IPS-20b (cell line): ENCODE measurements around the gene ZCCHC10.
"Not testable (repeated sequence)": the region's sequence is repeated elsewhere in the genome, so short reads cannot be mapped to it uniquely, and the experiment has no call there.

ENCODE experiments used
- H3K27ac ChIP-seq: one replicate; pipeline ENCODE4 v1.5.1; 2013; ENCODE audit warnings: low read length
- H3K27me3 ChIP-seq: 2 replicates; pipeline ENCODE4 v1.6.1; 2013; ENCODE audit warnings: mild to moderate bottlenecking, low read length, inconsistent platforms; ENCODE audit not compliant: insufficient read depth
- H3K36me3 ChIP-seq: 2 replicates; pipeline ENCODE4 v1.6.1; 2013; ENCODE audit warnings: low read depth, mild to moderate bottlenecking, inconsistent platforms, low read length, moderate library complexity; ENCODE audit not compliant: insufficient read depth
- H3K4me1 ChIP-seq: 2 replicates; pipeline ENCODE4 v1.6.1; 2013; ENCODE audit warnings: mild to moderate bottlenecking, control low read depth, inconsistent platforms, low read length, moderate library complexity; ENCODE audit not compliant: insufficient read depth
- H3K4me3 ChIP-seq: 2 replicates; pipeline ENCODE4 v1.5.1; 2013; ENCODE audit warnings: mild to moderate bottlenecking, low read length, inconsistent platforms
- H3K9ac ChIP-seq: 2 replicates; pipeline ENCODE4 v1.6.1; 2013; ENCODE audit warnings: low read depth, mild to moderate bottlenecking, inconsistent platforms, low read length, moderate library complexity
- H3K9me3 ChIP-seq: 2 replicates; pipeline ENCODE4 v1.6.1; 2013; ENCODE audit warnings: mild to moderate bottlenecking, low read depth, low read length, inconsistent platforms; ENCODE audit not compliant: insufficient read depth

Gene ZCCHC10

GRCh38 chr5:132971483-132972435 is 54.6 kb downstream of the ZCCHC10 start:
- no peak overlapping the region for H3K27ac ChIP-seq
- 0 out of 2 replicates have a peak, but pooled peaks cover 1% of the 10 kb centered on the region for H3K9me3 ChIP-seq
- no peak overlapping the region for H3K9ac ChIP-seq
- no peaks in the 10 kb centered on the region for H3K36me3 ChIP-seq
- H3K4me1 ChIP-seq, result no peaks in the 10 kb centered on the region
- H3K4me3 ChIP-seq, result no peak overlapping the region
- no peaks in the 10 kb centered on the region for H3K27me3 ChIP-seq

- Histone ChIP-seq H3K4me1 (peaks cover 5% of the 10 kb centered on the region; the same call in 1 of the 2 replicates), H3K27ac (no peak overlapping the region), H3K36me3 (no peaks in the 10 kb centered on the region), H3K9me3 (no peaks in the 10 kb centered on the region), H3K9ac (no peak overlapping the region), H3K4me3 (no peak overlapping the region), H3K27me3 (no peaks in the 10 kb centered on the region)
These were observed 61.2 kb downstream of the ZCCHC10 start for GRCh38 chr5:132965120-132965519.

GRCh38 chr5:132963171-132964104 is 62.9 kb downstream of the ZCCHC10 start, which contains the start of gene AFF4:
TSS of gene AFF4 (minus strand) at chr5:132963634. CDS start at chr5:132937189, 26,445 bp downstream.
- H3K4me3 ChIP-seq, result peak within 1 kb of the TSS; percentile 94
- no peaks in the 10 kb centered on the region for H3K36me3 ChIP-seq
- H3K27ac ChIP-seq, result peak within 1 kb of the TSS; percentile 94
- H3K9me3 ChIP-seq, result no peaks in the 10 kb centered on the region
- H3K9ac ChIP-seq, result peak within 1 kb of the TSS; percentile 95
- H3K27me3 ChIP-seq, result no peaks in the 10 kb centered on the region
- peaks cover 5% of the 10 kb centered on the region; the same call in 1 of the 2 replicates for H3K4me1 ChIP-seq

- Histone ChIP-seq H3K4me3 (peak overlapping the region; percentile 94), H3K36me3 (no peaks in the 10 kb centered on the region), H3K9ac (peak overlapping the region; percentile 95), H3K4me1 (peaks cover 5% of the 10 kb centered on the region; the same call in 1 of the 2 replicates), H3K27ac (peak overlapping the region; percentile 62), H3K27me3 (no peaks in the 10 kb centered on the region), H3K9me3 (no peaks in the 10 kb centered on the region)
These were observed 63.8 kb downstream of the ZCCHC10 start for GRCh38 chr5:132962429-132963021.

GRCh38 chr5:132961887-132962286 is 64.5 kb downstream of the ZCCHC10 start:
- Histone ChIP-seq H3K4me1 (peaks cover 5% of the 10 kb centered on the region; the same call in 1 of the 2 replicates), H3K27ac (peak overlapping the region; percentile 62), H3K36me3 (no peaks in the 10 kb centered on the region), H3K4me3 (peak overlapping the region; percentile 94), H3K9ac (peak overlapping the region; percentile 95), H3K27me3 (no peaks in the 10 kb centered on the region), H3K9me3 (no peaks in the 10 kb centered on the region)

GRCh38 chr5:132961123-132961815 is 65.1 kb downstream of the ZCCHC10 start:
- not testable (repeated sequence) for H3K36me3 ChIP-seq, H3K27ac ChIP-seq, H3K9me3 ChIP-seq, H3K27me3 ChIP-seq, H3K4me1 ChIP-seq
- Histone ChIP-seq H3K9ac (peak overlapping the region; percentile 95; the same call in 1 of the 2 replicates), H3K4me3 (peak overlapping the region; percentile 94)

GRCh38 chr5:132956166-132956799 is 70.1 kb downstream of the ZCCHC10 start:
- H3K4me3 ChIP-seq, H3K27me3 ChIP-seq, H3K27ac ChIP-seq, H3K4me1 ChIP-seq, H3K9ac ChIP-seq, H3K9me3 ChIP-seq: not testable (repeated sequence)
- H3K36me3 ChIP-seq, result peaks cover 11% of the 10 kb centered on the region

- H3K4me3 ChIP-seq, result no peak overlapping the region
- no peaks in the 10 kb centered on the region for H3K9me3 ChIP-seq
- H3K36me3 ChIP-seq, result peaks cover 11% of the 10 kb centered on the region
- no peak overlapping the region for H3K9ac ChIP-seq
- H3K27me3 ChIP-seq, result no peaks in the 10 kb centered on the region
- H3K4me1 ChIP-seq, result no peaks in the 10 kb centered on the region
- H3K27ac ChIP-seq, result no peak overlapping the region
These were observed 72.6 kb downstream of the ZCCHC10 start for GRCh38 chr5:132953710-132954109.

- Histone ChIP-seq H3K9ac (no peak overlapping the region), H3K27me3 (no peaks in the 10 kb centered on the region), H3K36me3 (peaks cover 11% of the 10 kb centered on the region), H3K9me3 (no peaks in the 10 kb centered on the region), H3K4me1 (no peaks in the 10 kb centered on the region), H3K4me3 (no peak overlapping the region), H3K27ac (no peak overlapping the region)
These were observed 73.5 kb downstream of the ZCCHC10 start for GRCh38 chr5:132952829-132953228.

GRCh38 chr5:132951897-132952296 is 74.5 kb downstream of the ZCCHC10 start:
- Histone ChIP-seq H3K36me3 (peaks cover 11% of the 10 kb centered on the region), H3K9ac (no peak overlapping the region), H3K27ac (no peak overlapping the region), H3K4me3 (no peak overlapping the region), H3K9me3 (no peaks in the 10 kb centered on the region), H3K4me1 (no peaks in the 10 kb centered on the region), H3K27me3 (no peaks in the 10 kb centered on the region)
